K562 (cell line): ENCODE data around the gene IL4I1. TPM values are rescaled to one million over a fixed set of nuclear protein-coding genes. Genes with fewer than 3 reads are reported as not detected.
A peak's percentile ranks its signal among the peaks of the same experiment; 100 is the strongest.

ENCODE experiments used
- CC2D1A ChIP-seq: fragments of 450-650 bp; IDR thresholded peaks from 2 replicates; pipeline ENCODE4 v1.6.1; 2017; ENCODE audit warnings: mild to moderate bottlenecking
- KLF10 ChIP-seq: fragments of 250-450 bp; sonication (Bioruptor Pico); IDR thresholded peaks from 2 replicates; pipeline ENCODE4 v1.6.1; 2021; ENCODE audit warnings: matching md5 sums
- KLF16 ChIP-seq: IDR thresholded peaks from 2 replicates; pipeline ENCODE4 v1.6.1; 2016; ENCODE audit warnings: antibody characterized with exemption
- MAFF ChIP-seq: IDR thresholded peaks from 2 replicates; pipeline ENCODE4 v1.6.1; 2012; ENCODE audit warnings: low read length, improper control_type of control experiment
- MAX ChIP-seq: sonication (generic); formaldehyde crosslinking; IDR thresholded peaks from 2 replicates; pipeline ENCODE4 v1.9.0; 2022; ENCODE audit warnings: mild to moderate bottlenecking, missing genetic modification reagents
- NFIC ChIP-seq: fragments of 450-650 bp; IDR thresholded peaks from 2 replicates; pipeline ENCODE4 v1.6.1; 2017; ENCODE audit warnings: mild to moderate bottlenecking, inconsistent platforms
- PHF20 ChIP-seq: fragments of 450-650 bp; IDR thresholded peaks from 2 replicates; pipeline ENCODE4 v1.6.1; 2018; ENCODE audit not compliant: partially characterized antibody
- SIX5 ChIP-seq, 2 experiments: IDR thresholded peaks; 2 replicates each; pipeline ENCODE4 v1.6.1; 2011; ENCODE audit warnings: low read length in 2 of 2, borderline replicate concordance in 1 of 2, low read depth in 1 of 2, mild to moderate bottlenecking in 1 of 2, moderate library complexity in 1 of 2; ENCODE audit not compliant: insufficient read depth in 1 of 2
- YY1 ChIP-seq, 3 experiments: IDR thresholded peaks; 2 replicates each; pipeline ENCODE4 v1.6.1; 2011; ENCODE audit warnings: low read length in 2 of 3, mild to moderate bottlenecking in 2 of 3, moderate library complexity in 2 of 3, borderline replicate concordance in 1 of 3, control low read depth in 1 of 3, low read depth in 1 of 3; ENCODE audit not compliant: insufficient read depth in 3 of 3, insufficient replicate concordance in 2 of 3, control insufficient read depth in 1 of 3, insufficient read length in 1 of 3; ENCODE audit errors: extremely low read depth in 1 of 3
- ZNF609 ChIP-seq: sonication (generic); formaldehyde crosslinking; IDR thresholded peaks from 2 replicates; pipeline ENCODE4 v1.8.1; 2023; ENCODE audit warnings: missing genetic modification reagents, mild to moderate bottlenecking, borderline replicate concordance
- polyA plus RNA-seq, 8 experiments: library from polyadenylated mRNA; depleted of rRNA in 4 of 8; stranded (reverse) in 5 of 8; unstranded in 3 of 8; fragments of >200 nt; fragmentation: Nextera tagmentation in 2 of 8; fragmentation: Illumina TruSeq in 1 of 8; extraction: Ambion mirVana in 2 of 8; extraction: Trizol in 1 of 8; gene quantifications; 2 replicates each; pipeline versions ENCODE4 v1.2.1 to v1.2.3, GENCODE V29; 2011 to 2014; ENCODE audit warnings: inconsistent platforms in 1 of 8, missing spikeins in 1 of 8
- total RNA-seq, 7 experiments: library from RNA; depleted of rRNA in 6 of 7; stranded (reverse); fragments of >200 nt in 6 of 7; fragmentation: Illumina TruSeq in 2 of 7; extraction: Trizol in 2 of 7; gene quantifications; 2 replicates each; pipeline versions ENCODE4 v1.2.1 to v1.2.3, GENCODE V29; 2011 to 2021; ENCODE audit warnings: low replicate concordance in 1 of 7
- TF ChIP-seq, protein P1 (sequence below): fragments of 450-650 bp; IDR thresholded peaks from one replicate; pipeline ENCODE4 v1.6.1; 2018; ENCODE audit warnings: mild to moderate bottlenecking, moderate library complexity; ENCODE audit not compliant: partially characterized antibody
- TF ChIP-seq, protein P2 (sequence below), 2 experiments: fragments of 250-450 bp in 1 of 2; fragments of 450-650 bp in 1 of 2; sonication (Bioruptor Pico) in 1 of 2; IDR thresholded peaks; 2 replicates each; pipeline versions ENCODE4 v1.6.1 to v1.8.0; 2016 to 2021; ENCODE audit warnings: mild to moderate bottlenecking in 2 of 2, moderate library complexity in 2 of 2, missing compliant biosample characterization in 1 of 2, missing genetic modification characterization in 1 of 2
- TF ChIP-seq, protein P3 (sequence below), 2 experiments: fragments of 150-350 bp in 1 of 2; IDR thresholded peaks; 2 replicates each; pipeline ENCODE4 v1.6.1; 2012 to 2016; ENCODE audit warnings: low read depth in 2 of 2, low read length in 2 of 2, mild to moderate bottlenecking in 1 of 2, moderate library complexity in 1 of 2

Gene IL4I1
- total and polyA plus RNA-seq, 9 of the 15 experiments (the other 6 are each of a cell fraction or from before 2014, with no cell fraction given), result 0.06 to 0.95 (median 0.43) TPM; not detected in 2

DNA sequence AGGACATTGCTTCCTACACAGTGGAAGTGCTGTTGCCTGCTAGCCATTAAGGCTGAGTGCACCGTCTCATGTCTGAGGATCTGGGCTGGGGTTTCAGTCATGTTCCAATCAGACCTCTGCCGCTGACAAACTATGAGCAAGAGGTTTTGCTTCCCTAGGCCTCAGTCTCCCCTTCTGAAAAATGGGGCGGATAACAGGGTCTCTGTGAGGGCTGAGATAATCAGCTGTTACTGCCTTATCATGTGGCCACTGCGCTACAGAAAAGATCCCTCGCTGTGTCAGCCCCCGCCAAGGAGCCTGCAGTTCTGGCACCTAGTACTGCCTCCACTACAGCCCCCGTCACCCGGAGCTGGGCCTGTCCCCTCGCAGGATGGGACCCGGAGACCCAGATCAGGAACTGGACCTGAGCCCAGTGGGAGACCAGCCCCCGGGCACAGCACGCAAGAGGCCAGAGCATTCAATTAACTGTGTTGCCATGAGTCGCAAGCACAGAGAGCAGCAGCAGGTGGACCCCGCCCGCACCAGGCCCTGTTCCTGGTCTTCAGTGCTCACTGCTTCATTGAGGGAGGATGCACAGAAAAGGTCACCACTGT lies 26.3 kb downstream of the IL4I1 start (continued):
- TF ChIP-seq, protein P1, sequence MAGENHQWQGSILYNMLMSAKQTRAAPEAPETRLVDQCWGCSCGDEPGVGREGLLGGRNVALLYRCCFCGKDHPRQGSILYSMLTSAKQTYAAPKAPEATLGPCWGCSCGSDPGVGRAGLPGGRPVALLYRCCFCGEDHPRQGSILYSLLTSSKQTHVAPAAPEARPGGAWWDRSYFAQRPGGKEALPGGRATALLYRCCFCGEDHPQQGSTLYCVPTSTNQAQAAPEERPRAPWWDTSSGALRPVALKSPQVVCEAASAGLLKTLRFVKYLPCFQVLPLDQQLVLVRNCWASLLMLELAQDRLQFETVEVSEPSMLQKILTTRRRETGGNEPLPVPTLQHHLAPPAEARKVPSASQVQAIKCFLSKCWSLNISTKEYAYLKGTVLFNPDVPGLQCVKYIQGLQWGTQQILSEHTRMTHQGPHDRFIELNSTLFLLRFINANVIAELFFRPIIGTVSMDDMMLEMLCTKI, result no peak
- TF ChIP-seq MAX (CRISPR knock-in tag), result 0 out of 2 replicates have a peak, but pooled peaks have one; percentile 36
- 0 out of 2 replicates have a peak, but pooled peaks have one; percentile 6 for TF ChIP-seq NFIC
- no peak for TF ChIP-seq KLF16
- TF ChIP-seq, protein P2, sequence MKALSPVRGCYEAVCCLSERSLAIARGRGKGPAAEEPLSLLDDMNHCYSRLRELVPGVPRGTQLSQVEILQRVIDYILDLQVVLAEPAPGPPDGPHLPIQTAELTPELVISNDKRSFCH (CRISPR knock-in tag; IDR thresholded peaks at IDR 0.05), result no peak
- TF ChIP-seq, protein P2 (tag; IDR thresholded peaks at IDR 0.05), result 0 out of 2 replicates have a peak, but pooled peaks have one; percentile 1
- no peak for TF ChIP-seq KLF10
- TF ChIP-seq, protein P3, sequence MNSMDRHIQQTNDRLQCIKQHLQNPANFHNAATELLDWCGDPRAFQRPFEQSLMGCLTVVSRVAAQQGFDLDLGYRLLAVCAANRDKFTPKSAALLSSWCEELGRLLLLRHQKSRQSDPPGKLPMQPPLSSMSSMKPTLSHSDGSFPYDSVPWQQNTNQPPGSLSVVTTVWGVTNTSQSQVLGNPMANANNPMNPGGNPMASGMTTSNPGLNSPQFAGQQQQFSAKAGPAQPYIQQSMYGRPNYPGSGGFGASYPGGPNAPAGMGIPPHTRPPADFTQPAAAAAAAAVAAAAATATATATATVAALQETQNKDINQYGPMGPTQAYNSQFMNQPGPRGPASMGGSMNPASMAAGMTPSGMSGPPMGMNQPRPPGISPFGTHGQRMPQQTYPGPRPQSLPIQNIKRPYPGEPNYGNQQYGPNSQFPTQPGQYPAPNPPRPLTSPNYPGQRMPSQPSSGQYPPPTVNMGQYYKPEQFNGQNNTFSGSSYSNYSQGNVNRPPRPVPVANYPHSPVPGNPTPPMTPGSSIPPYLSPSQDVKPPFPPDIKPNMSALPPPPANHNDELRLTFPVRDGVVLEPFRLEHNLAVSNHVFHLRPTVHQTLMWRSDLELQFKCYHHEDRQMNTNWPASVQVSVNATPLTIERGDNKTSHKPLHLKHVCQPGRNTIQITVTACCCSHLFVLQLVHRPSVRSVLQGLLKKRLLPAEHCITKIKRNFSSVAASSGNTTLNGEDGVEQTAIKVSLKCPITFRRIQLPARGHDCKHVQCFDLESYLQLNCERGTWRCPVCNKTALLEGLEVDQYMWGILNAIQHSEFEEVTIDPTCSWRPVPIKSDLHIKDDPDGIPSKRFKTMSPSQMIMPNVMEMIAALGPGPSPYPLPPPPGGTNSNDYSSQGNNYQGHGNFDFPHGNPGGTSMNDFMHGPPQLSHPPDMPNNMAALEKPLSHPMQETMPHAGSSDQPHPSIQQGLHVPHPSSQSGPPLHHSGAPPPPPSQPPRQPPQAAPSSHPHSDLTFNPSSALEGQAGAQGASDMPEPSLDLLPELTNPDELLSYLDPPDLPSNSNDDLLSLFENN (IDR thresholded peaks at IDR 0.05; ENCODE audit: low read depth in 2 of 2, low read length in 2 of 2), result no peak
- no peak for TF ChIP-seq YY1 (IDR thresholded peaks at IDR 0.05; ENCODE audit: borderline replicate concordance in 1 of 3, control insufficient read depth in 1 of 3, extremely low read depth in 1 of 3, insufficient read depth in 3 of 3, insufficient read length in 1 of 3, insufficient replicate concordance in 2 of 3, low read depth in 1 of 3, low read length in 2 of 3)
- TF ChIP-seq MAFF, result no peak
- no peak for TF ChIP-seq CC2D1A
- TF ChIP-seq ZNF609, result no peak
- TF ChIP-seq PHF20, result peak; percentile 35
- no peak for TF ChIP-seq SIX5 (IDR thresholded peaks at IDR 0.05; ENCODE audit: borderline replicate concordance in 1 of 2, insufficient read depth in 1 of 2, low read depth in 1 of 2, low read length in 2 of 2)
